Cerebellar cortex (tissue), 1 donor: Measurements from ENCODE around the gene FUCA1.
"Not testable (repeated sequence)": the region's sequence is repeated elsewhere in the genome, so short reads cannot be mapped to it uniquely, and the experiment has no call there.

Source experiments
- DNase-seq: peaks from one replicate; pipeline ENCODE4 v3.0.0-alpha.2; 2015; ENCODE audit warnings: low spot score

Gene FUCA1

GRCh38 chr1:23867895-23868556, at the start of gene FUCA1:
TSS of gene FUCA1 (minus strand) at chr1:23868290. CDS start at chr1:23868286, 4 bp downstream.
- peak; percentile 95 for DNase-seq

GRCh38 chr1:23916209-23917131, 48.4 kb upstream of the FUCA1 start:
- peak; percentile 73 for DNase-seq

GRCh38 chr1:23915466-23915865, 47.4 kb upstream of the FUCA1 start:
- DNase-seq, result no peak

- DNase-seq, result no peak
Measured at GRCh38 chr1:23914921-23915320, 46.8 kb upstream of the FUCA1 start.

GRCh38 chr1:23913212-23913880, 45.3 kb upstream of the FUCA1 start, which contains the start of gene CNR2:
TSS of gene CNR2 (minus strand) at chr1:23913362. CDS start at chr1:23875617, 37,745 bp downstream.
- DNase-seq, result no peak

GRCh38 chr1:23911921-23912320, 43.8 kb upstream of the FUCA1 start:
- DNase-seq, result no peak

GRCh38 chr1:23910553-23911246, 42.6 kb upstream of the FUCA1 start:
- DNase-seq, result no peak

GRCh38 chr1:23910144-23910543, 42.1 kb upstream of the FUCA1 start:
- no peak for DNase-seq

GRCh38 chr1:23909412-23909811, 41.3 kb upstream of the FUCA1 start:
- no peak for DNase-seq

- no peak for DNase-seq
Measured at GRCh38 chr1:23908453-23909341, 40.6 kb upstream of the FUCA1 start.

- DNase-seq, result no peak
Measured at GRCh38 chr1:23906731-23907130, 38.6 kb upstream of the FUCA1 start.

- DNase-seq, result no peak
Measured at GRCh38 chr1:23905461-23906025, 37.5 kb upstream of the FUCA1 start.

- DNase-seq, result no peak
Measured at GRCh38 chr1:23904748-23905357, 36.8 kb upstream of the FUCA1 start.

GRCh38 chr1:23903754-23904153, 35.7 kb upstream of the FUCA1 start:
- DNase-seq, result no peak

GRCh38 chr1:23902321-23903278, 34.5 kb upstream of the FUCA1 start:
- no peak for DNase-seq

GRCh38 chr1:23900017-23900416, 31.9 kb upstream of the FUCA1 start:
- not testable (repeated sequence) for DNase-seq

- DNase-seq, result no peak
Measured at GRCh38 chr1:23899070-23899469, 31.0 kb upstream of the FUCA1 start.

- no peak for DNase-seq
Measured at GRCh38 chr1:23897083-23897482, 29.0 kb upstream of the FUCA1 start.

GRCh38 chr1:23896491-23896890, 28.4 kb upstream of the FUCA1 start:
- no peak for DNase-seq
